ENCODE data around the gene PANK4. TPM values are rescaled to one million over a fixed set of nuclear protein-coding genes. Genes with fewer than 3 reads are reported as not detected.

PANK4 gene
- total and polyA plus RNA-seq, 2 of the 8 experiments (the other 6 are each of a cell fraction or from before 2014, with no cell fraction given) = 20.1 to 29.7 TPM

DNA sequence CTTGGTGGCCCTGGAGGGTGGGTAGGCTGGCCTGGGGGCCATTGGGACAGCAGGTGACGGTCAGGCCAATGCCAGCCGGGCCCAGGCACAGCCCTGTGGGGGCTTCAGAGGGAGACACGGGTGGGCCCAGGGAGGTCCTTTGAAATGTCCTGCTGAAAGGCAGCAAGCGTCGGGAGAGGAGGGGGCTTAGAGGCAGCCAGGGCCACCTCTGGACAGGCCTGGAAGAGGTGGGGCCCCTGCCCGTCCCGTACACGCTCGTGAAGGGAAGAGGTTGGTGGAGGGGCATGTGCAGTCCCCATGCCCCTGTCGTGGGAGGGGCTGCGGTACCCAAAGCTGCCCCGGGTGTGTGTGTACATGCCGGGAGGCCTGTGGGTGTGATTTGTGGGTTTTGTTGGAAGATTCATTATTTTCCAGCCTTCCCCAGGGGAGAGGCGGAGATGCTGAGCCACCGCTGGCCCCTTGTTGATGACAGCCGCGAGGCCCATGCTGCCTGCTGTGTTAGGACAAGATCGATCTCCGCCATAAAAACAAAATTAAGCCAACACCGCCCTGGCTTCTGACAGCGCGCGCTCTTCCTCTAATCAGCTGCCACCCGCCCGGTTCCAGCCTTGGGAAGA lies 53.7 kb downstream of the PANK4 start (continued):
- TF ChIP-seq USF2 (IDR thresholded peaks at IDR 0.05; ENCODE audit: low read length) = no peak

Data from H1 (cell line).